Progenitor cell of endocrine pancreas (in vitro differentiated cells): ENCODE data around the gene PDS5B. TPM values are rescaled to one million over a fixed set of nuclear protein-coding genes. Genes with fewer than 3 reads are reported as not detected.

Experiments
- DNase-seq: peaks from one replicate; pipeline ENCODE4 v3.0.0; 2021; ENCODE audit warnings: low spot score; ENCODE audit not compliant: unreplicated experiment
- H3K27ac Mint-ChIP-seq: 2 replicates; pipeline ENCODE4 v1.8.0; 2021; ENCODE audit warnings: mild to moderate bottlenecking, moderate library complexity, mixed read lengths
- H3K27me3 Mint-ChIP-seq: 2 replicates; pipeline ENCODE4 v1.8.0; 2021; ENCODE audit warnings: mixed read lengths
- H3K36me3 Mint-ChIP-seq: 2 replicates; pipeline ENCODE4 v1.8.0; 2022; ENCODE audit warnings: mixed read lengths; ENCODE audit not compliant: insufficient read depth
- H3K4me1 Mint-ChIP-seq: 2 replicates; pipeline ENCODE4 v1.8.0; 2021; ENCODE audit warnings: low read depth, mixed read lengths
- H3K4me3 Mint-ChIP-seq: 2 replicates; pipeline ENCODE4 v1.8.0; 2021; ENCODE audit warnings: low read depth, mild to moderate bottlenecking, moderate library complexity, mixed read lengths
- H3K9me3 Mint-ChIP-seq: 2 replicates; pipeline ENCODE4 v1.8.0; 2021; ENCODE audit warnings: low read depth, mixed read lengths
- CTCF ChIP-seq: fragments of 200-600 bp; sonication (generic); IDR thresholded peaks from one replicate; pipeline ENCODE4 v1.5.0; 2021; ENCODE audit warnings: antibody characterized with exemption, mild to moderate bottlenecking; ENCODE audit not compliant: unreplicated experiment
- total RNA-seq: library from RNA; stranded (reverse); gene quantifications from 2 replicates; pipeline ENCODE4 v1.2.1, GENCODE V29; 2021

Gene PDS5B
- total RNA-seq, 1 donor from 2014 or later = 64.4 TPM

- DNase-seq = no peak
- Mint-ChIP-seq H3K4me3 (peak overlapping the region; percentile 4), H3K9me3 (no peaks in the 10 kb centered on the region), H3K36me3 (no peaks in the 10 kb centered on the region), H3K27me3 (peaks cover 6% of the 10 kb centered on the region), H3K27ac (peak overlapping the region; percentile 25), H3K4me1 (peaks cover 32% of the 10 kb centered on the region)
- TF ChIP-seq CTCF = no peak
These were observed 3.2 kb downstream of the PDS5B start for GRCh38 chr13:32589471-32589870.

GRCh38 chr13:32590266-32590665 lies 4.0 kb downstream of the PDS5B start:
- H3K9me3 Mint-ChIP-seq = no peaks in the 10 kb centered on the region
- no peaks in the 10 kb centered on the region for H3K36me3 Mint-ChIP-seq
- peaks cover 32% of the 10 kb centered on the region for H3K4me1 Mint-ChIP-seq
- no peak for TF ChIP-seq CTCF
- no peak for DNase-seq
- H3K4me3 Mint-ChIP-seq = no peak overlapping the region
- H3K27me3 Mint-ChIP-seq = no peaks in the 10 kb centered on the region
- H3K27ac Mint-ChIP-seq = no peak overlapping the region

- peaks cover 4% of the 10 kb centered on the region for H3K9me3 Mint-ChIP-seq
- peaks cover 3% of the 10 kb centered on the region for H3K36me3 Mint-ChIP-seq
- no peaks in the 10 kb centered on the region for H3K27me3 Mint-ChIP-seq
- H3K4me3 Mint-ChIP-seq = no peak overlapping the region
- no peak for DNase-seq
- no peak for TF ChIP-seq CTCF
- peaks cover 28% of the 10 kb centered on the region for H3K4me1 Mint-ChIP-seq
- H3K27ac Mint-ChIP-seq = no peak overlapping the region
These were observed 5.8 kb downstream of the PDS5B start for GRCh38 chr13:32592082-32592481.

- peaks cover 6% of the 10 kb centered on the region for H3K36me3 Mint-ChIP-seq
- no peak for DNase-seq
- H3K4me3 Mint-ChIP-seq = no peak overlapping the region
- no peaks in the 10 kb centered on the region for H3K27me3 Mint-ChIP-seq
- H3K4me1 Mint-ChIP-seq = peaks cover 13% of the 10 kb centered on the region
- no peak for TF ChIP-seq CTCF
- H3K9me3 Mint-ChIP-seq = peaks cover 4% of the 10 kb centered on the region
- H3K27ac Mint-ChIP-seq = no peak overlapping the region
These were observed 8.0 kb downstream of the PDS5B start for GRCh38 chr13:32594157-32594738.

- Mint-ChIP-seq H3K9me3 (peaks cover 10% of the 10 kb centered on the region), H3K4me1 (peaks cover 6% of the 10 kb centered on the region), H3K36me3 (peaks cover 11% of the 10 kb centered on the region), H3K27ac (no peak overlapping the region), H3K27me3 (no peaks in the 10 kb centered on the region), H3K4me3 (no peak overlapping the region)
- TF ChIP-seq CTCF = no peak
- no peak for DNase-seq
These were observed 9.1 kb downstream of the PDS5B start for GRCh38 chr13:32595306-32595705.
